CD4-positive, alpha-beta T cell treated with Interleukin-17A for 4 hours (primary cell): ENCODE results near the gene SEZ6.

Source experiments
- DNase-seq: peaks from one replicate; pipeline ENCODE4 v3.0.0-alpha.2; 2020; ENCODE audit warnings: mixed read lengths

SEZ6 gene

DNA sequence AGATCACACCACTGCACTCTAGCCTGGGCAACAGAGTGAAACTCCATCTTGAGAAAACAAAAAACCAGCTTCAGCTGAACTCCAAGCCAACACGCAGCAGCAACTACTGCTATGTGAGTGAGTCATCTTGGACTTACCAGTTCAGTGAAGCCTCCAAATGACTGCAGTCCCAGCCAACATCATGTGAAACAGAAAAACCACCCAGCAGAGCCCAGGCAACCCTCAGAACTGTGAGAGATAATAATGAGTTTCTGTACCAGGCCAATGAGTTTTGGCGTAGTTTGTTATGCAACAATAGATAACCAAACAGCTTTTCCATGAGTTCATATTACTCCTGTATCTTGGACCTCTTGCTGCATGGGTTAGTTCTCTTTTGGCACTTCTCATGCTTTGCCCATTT lies 77.8 kb downstream of the SEZ6 start:
- DNase-seq: peak; percentile 49

DNA sequence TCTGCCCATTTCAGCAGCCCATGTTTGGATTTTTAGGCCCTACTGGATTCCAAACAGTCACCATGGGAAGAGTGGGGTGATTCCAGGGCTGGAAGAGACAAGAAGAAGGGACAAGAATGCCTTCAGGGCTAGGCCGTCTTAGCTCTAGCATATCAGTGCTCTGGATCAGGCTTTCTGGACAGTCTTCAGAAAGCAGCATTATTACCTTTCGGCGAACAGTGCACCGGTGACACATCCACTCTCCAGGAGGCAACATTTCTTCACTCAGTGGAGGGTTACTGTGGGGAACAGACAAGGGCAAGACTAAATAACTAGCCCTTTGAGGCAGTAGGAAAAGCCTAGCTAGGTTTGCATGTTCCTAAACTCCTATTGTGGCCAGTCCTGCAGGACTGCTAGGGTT lies 79.0 kb downstream of the SEZ6 start:
- DNase-seq: no peak

GRCh38 chr17:28926366-28926765 lies 79.5 kb downstream of the SEZ6 start:
- no peak for DNase-seq

DNA sequence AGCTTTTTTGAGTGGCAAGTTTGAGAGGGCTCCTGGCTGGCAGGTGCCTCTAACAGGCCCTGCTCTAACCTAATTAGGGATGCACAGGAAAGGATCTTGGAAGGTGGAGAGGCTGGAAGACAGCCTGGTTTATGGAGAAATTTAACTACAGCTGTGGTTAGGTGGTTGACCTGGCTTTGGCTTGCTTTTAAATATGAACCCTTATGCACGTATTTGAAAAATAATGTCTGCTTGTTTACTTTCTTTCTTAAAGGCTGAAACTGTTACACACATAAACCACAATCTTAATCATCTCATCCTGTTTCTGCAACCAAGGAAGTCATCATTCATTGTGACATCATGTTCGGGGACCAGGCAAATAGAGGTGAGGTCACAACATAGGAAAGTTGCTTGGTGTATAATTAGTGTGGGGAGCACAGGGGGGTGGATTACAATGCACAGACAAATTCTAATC lies 79.9 kb downstream of the SEZ6 start:
- DNase-seq: peak; percentile 57

DNA sequence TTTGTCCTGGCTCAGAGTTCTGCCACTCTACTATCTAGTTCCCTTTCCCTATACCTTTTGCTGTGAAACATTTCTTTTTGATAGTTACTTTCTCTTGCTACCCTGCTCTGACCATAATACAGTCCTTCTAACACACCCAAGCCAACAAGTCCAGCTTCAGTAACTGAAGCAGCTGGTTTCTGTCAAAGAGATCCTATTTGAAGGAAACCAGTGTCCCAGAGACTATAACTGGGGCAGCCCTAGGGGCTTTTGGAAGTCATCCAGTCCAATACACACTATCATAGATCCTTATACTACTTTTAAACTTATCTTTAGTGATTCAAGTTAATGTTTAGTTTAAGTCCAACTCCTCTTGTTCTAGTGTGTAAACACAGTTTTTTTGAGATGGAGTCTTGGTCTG lies 85.6 kb downstream of the SEZ6 start:
- no peak for DNase-seq

DNA sequence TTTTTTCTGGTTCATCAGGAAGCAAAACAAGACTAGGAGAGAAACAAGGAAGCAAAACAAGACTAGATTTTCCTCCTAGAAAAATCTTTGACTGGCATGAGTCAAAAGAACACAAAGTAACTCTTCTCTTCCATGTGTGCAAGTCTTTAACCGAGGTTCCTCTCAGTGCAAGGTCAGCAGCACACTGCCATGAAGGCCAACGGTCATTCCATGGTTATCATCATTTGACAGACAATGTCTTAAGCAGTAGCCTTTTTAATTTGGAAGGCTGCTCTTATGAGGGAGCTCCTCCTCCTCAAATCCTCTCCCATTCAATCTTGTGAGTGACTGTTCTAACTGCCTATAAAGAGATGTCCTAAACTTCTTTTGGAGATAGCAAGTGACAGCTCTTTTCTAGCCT lies 87.5 kb downstream of the SEZ6 start:
- no peak for DNase-seq

- DNase-seq: no peak
Observed at GRCh38 chr17:28917465-28917864, 88.4 kb downstream of the SEZ6 start.

DNA sequence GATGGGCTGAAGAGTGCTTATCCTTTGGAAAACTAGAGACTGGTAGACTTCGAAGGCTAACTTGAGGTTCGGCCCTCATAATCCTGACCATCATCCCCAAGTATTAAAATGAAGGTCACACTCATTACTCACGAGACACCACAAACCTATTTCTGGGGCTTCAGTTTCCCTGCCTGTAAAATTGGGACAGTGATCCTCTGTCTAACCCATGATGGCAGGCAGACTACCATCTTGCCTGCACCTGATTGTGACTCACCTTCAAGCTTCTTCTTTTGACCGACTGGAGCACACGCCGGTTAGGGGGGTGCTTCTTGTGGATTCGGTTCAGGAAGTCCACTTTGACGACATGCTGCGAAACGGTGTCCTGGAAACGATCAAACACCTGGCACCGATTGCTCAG lies 88.8 kb downstream of the SEZ6 start:
- DNase-seq: no peak

DNA sequence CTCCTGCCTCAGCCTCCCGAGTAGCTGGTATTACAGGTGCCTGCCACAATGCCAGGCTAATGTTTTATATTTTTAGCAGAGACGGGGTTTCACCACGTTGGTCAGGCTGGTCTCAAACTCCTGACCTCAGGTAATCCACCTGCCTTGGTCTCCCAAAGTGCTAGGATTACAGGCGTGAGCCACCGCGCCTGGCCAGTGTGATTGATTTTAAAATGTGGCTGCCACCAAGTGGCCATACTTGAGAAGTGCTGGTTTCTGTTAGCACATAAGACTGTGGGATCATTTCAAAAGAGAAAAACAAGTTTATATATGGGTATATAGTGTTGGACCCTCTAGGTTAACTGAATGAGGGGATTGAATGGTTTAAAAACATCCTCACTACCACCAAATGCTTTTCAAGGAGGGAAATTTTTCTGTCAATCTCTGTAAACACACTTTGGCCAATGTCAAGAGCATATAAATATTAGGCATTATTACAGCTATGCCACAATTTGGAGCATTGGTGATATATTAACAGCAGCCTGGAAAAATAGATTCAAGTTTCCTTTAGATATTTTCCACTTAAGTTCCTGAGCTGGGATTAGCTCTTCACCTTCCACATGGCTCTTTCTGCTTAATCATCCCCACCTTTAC lies 89.4 kb downstream of the SEZ6 start:
- DNase-seq: peak; percentile 63

- DNase-seq: no peak
Observed at GRCh38 chr17:28912938-28913333, 92.9 kb downstream of the SEZ6 start.

DNA sequence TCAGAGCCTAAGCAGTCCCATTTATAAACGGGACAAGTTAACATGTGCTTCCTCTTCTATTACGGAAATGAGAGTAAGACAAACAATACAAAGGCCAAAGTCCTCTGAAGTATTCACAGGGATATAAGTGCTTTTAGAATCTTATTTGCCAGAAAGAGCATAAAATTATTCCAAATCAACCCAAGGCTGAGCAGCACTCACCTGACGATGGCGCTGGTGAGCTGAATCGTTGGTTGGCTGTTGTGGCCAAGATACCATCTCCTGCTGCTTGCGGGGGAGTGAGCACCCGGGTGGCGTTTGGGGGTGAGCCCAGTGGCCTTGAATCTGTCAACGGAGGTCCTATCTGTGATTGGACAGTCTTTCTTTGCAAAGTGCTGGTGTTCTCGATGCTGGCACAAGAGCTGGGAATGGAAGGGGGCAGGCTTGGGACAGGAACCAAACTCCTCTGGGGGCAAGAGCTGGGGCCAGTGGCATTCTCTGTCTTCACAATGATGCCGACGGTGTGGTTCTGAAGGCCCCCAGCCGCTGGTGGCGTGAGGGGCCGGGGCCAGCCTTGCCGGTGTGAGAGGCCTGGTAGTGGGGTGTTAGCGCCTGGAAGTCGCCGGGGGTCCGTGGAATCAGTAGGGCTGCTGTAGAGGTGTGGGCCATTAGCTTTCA lies 93.4 kb downstream of the SEZ6 start:
- peak; percentile 32 for DNase-seq

DNA sequence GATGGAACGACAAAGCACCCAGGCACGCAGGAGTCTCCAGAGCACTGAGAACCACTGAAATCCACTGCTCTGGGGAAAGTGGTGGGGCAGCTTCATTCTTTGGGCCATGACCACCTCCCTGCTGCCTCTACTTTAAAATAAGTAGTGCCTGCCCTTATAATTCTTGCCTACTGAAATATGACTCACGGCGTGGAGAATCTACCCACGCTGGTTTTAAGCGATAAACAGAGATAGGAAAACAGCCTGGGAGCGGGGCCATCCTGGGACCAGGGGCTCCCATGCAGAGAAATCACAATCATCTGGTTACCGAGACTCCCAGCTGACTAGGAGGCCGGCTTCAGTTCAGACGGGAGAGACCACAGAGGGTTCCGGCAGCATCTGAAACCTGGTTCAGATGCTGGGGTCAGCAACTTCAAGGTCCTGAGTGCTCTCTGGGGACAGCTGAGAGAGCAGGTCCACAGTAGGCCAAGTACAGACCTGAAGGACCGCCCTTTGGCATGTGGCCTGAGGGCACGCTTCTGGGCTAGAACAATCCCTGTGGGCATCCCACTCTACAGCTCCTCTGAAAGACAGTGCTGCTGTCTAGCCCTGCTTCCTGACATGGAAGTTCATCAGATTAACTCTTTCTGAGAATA lies 94.3 kb downstream of the SEZ6 start:
- DNase-seq: no peak

DNA sequence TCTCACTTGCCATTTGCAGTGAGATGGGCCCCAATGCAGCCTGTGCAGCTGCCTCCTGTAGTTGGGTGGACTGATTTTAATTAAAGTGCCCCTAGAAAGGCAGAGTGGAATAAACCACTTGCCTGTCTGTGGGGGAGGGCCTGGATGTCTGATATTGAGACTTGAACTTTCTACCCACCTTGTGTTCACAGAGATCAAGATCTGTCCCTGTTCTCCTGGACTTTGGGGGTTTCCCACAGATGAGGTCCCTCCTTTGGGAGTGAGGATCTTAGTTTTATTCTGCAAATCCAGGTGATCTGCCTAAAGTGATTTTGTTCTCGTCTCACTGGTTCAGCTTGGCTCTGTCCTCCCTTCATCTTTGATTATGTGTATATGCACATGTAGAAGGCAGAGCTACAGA lies 95.3 kb downstream of the SEZ6 start:
- DNase-seq: no peak

DNA sequence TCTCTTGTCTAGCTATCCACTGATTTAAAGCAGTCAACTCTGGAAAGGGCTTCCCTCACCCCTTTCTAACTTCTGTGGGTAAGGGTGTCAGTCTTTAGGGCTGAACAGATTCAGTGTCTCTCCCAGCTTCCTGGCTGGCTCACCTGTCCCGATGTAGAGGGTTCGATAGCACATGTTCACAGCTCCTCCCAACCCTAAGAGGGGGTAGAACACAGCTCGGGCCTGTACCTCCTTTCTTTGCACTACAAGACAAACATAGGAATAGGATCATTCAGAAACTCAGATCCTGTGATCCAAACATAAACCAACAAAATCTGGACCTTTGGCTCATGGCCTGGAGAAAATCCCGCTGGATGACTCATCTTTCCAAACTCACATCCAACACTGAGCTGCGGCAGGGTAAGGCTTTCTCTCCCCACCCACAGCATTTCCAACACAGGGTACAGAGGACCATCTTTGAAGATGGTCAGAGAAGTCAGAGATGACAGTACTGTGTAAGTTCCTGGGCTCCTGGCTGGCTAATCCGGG lies 97.1 kb downstream of the SEZ6 start:
- no peak for DNase-seq

GRCh38 chr17:28907709-28908475 lies 97.9 kb downstream of the SEZ6 start:
- no peak for DNase-seq

DNA sequence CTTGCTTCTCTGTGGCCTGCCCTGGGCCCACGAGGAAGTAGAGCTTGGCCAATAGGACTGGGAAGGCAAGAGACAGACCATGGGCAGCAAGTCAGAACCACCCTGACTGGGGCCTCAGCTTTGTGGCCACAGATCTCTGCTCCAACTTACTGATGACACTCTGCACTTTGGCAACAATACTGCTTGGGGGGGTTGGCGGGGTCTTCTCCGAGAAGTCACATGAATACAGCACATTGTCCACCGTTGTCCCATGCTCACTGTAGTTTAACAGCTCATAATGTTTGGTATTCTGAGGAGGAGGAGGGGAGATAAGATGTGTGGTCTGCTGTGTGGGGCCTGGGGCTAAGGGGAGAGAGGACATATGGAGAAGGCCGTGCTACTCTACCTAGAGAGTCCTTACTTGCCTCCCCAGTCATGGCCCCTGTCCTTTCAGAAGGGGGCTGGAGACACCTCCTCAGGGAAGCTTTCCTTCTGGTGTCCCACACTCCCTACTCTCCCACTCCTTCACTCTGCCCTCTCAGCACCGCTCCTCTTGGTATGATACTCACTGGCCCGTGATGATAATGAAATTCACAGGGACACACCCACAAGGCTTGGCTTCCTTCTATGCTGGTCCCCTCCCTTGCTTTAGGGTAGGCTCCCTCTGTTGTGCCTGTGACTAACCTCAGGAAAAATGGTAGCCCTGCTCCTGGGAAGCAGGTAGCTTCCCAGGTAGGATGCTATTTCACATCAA lies 99.0 kb downstream of the SEZ6 start:
- no peak for DNase-seq

DNA sequence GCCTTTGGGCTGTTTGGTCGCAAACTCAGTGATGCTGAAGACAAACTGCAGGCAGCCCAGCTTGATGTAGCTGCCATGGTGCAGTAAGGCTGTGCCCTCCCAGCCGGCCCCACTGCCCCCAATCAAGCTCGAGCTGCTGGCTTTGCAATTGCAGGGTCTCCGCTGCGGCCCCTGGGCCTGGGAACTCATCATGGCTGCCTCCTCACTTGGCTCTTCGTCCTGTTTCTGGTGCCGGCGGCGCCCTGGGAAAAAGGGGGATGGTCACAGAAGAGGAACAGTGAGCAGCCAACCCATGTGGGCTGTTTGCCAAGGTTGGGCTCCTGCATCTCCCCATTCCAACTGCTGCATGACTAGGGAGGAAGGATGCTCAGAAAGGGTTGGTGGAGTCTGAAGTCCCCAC lies 99.6 kb downstream of the SEZ6 start:
- DNase-seq: no peak
